CD4-positive, alpha-beta T cell (primary cell): ENCODE results near the gene TRPV6. TPM values are rescaled to one million over a fixed set of nuclear protein-coding genes. Genes with fewer than 3 reads are reported as not detected.

Experiments used
- ATAC-seq: fragments of 200-7000 bp; cut with Tn5 transposase; one replicate; pipeline ENCODE4 v1.10.0; 2022; ENCODE audit warnings: mild to moderate bottlenecking; ENCODE audit not compliant: poor library complexity
- CTCF ChIA-PET: fragments of 350-600 bp; sonication (Branson Sonifier 250); formaldehyde crosslinking; loops from one replicate; lab custom pipeline; 2021; ENCODE audit warnings: antibody characterized with exemption, inconsistent platforms; lab: Charles Lee
- POLR2A ChIA-PET: fragments of 350-600 bp; sonication (Branson Sonifier 250); formaldehyde crosslinking; loops from one replicate; lab custom pipeline; 2021; ENCODE audit warnings: antibody characterized with exemption, inconsistent platforms; lab: Charles Lee
- DNase-seq, 14 experiments: peaks; one replicate each; pipeline ENCODE4 v3.0.0-alpha.2; 2013 to 2020; ENCODE audit warnings: mixed read lengths in 2 of 14
- H3K27ac ChIP-seq, 2 donors: one replicate each; pipeline versions ENCODE4 v1.5.1 to v1.7.0; 2013; ENCODE audit warnings: low read length in 2 of 2, low read depth in 1 of 2, mild to moderate bottlenecking in 1 of 2
- H3K27me3 ChIP-seq, 2 experiments: 1 replicate in 1 of 2; 2 replicates in 1 of 2; pipeline versions ENCODE4 v1.6.1 to v1.7.0; 2013; ENCODE audit warnings: low read length in 2 of 2, control low read depth in 1 of 2, mild to moderate bottlenecking in 1 of 2, moderate library complexity in 1 of 2; ENCODE audit not compliant: insufficient read depth in 2 of 2, control insufficient read depth in 1 of 2
- H3K36me3 ChIP-seq: one replicate; pipeline ENCODE4 v1.6.1; 2013; ENCODE audit warnings: low read length, control low read depth; ENCODE audit not compliant: insufficient read depth
- H3K4me1 ChIP-seq: one replicate; pipeline ENCODE4 v1.6.1; 2013; ENCODE audit warnings: low read length, control low read depth; ENCODE audit not compliant: insufficient read depth
- H3K4me3 ChIP-seq: one replicate; pipeline ENCODE4 v1.5.1; 2013; ENCODE audit warnings: mild to moderate bottlenecking, low read length, moderate library complexity
- H3K9me3 ChIP-seq, 2 experiments: 1 replicate in 1 of 2; 2 replicates in 1 of 2; pipeline versions ENCODE4 v1.6.1 to v1.7.0; 2013; ENCODE audit warnings: low read length in 2 of 2, mild to moderate bottlenecking in 2 of 2, control low read depth in 1 of 2, moderate library complexity in 1 of 2; ENCODE audit not compliant: control insufficient read depth in 1 of 2, insufficient read depth in 1 of 2
- H3K27ac Mint-ChIP-seq: one replicate; pipeline ENCODE4 v1.8.0; 2020; ENCODE audit warnings: mixed read lengths
- H3K27me3 Mint-ChIP-seq: one replicate; pipeline ENCODE4 v1.8.0; 2021; ENCODE audit warnings: mixed read lengths
- H3K36me3 Mint-ChIP-seq: one replicate; pipeline ENCODE4 v1.8.0; 2021; ENCODE audit warnings: low read depth, mixed read lengths
- H3K4me1 Mint-ChIP-seq: one replicate; pipeline ENCODE4 v1.8.0; 2021; ENCODE audit warnings: low read depth, mixed read lengths
- H3K4me3 Mint-ChIP-seq: one replicate; pipeline ENCODE4 v1.8.0; 2020; ENCODE audit warnings: mild to moderate bottlenecking, mixed read lengths
- H3K9me3 Mint-ChIP-seq: one replicate; pipeline ENCODE4 v1.8.0; 2020; ENCODE audit warnings: mixed read lengths
- CTCF ChIP-seq: fragments of 200-600 bp; IDR thresholded peaks from one replicate; pipeline ENCODE4 v1.8.0; 2022; ENCODE audit warnings: antibody characterized with exemption, mild to moderate bottlenecking
- intact Hi-C, 2 experiments: fragments of 100-400 bp; cut with DNase I in 1 of 2; cut with micrococcal nuclease in 1 of 2; formaldehyde crosslinking; loops; one replicate each; pipeline versions ENCODE4 v1.15.1 to v1.9.0; 2023 to 2025; cut with DNase I, micrococcal nuclease
- total RNA-seq, 174 experiments: library from RNA in 2 of 174; stranded (reverse) in 2 of 174; gene quantifications; one replicate each; pipeline ENCODE4 v1.2.3 and lab custom pipeline; 2021 to 2026

Gene TRPV6
- total RNA-seq, 2 experiments from 2014 or later, result not detected

- no peaks in the 10 kb centered on the region for H3K4me1 Mint-ChIP-seq
- ATAC-seq (no peak), DNase-seq (no peak)
- H3K36me3 Mint-ChIP-seq, result no peaks in the 10 kb centered on the region
- intact Hi-C loops, result loop anchor here in 1 of 2 experiments (10.0 kb wide), 1 partner anchor 325 kb away; no protein-coding TSS in a partner anchor
- Histone ChIP-seq H3K27ac (no peak overlapping the region), H3K9me3 (no peaks in the 10 kb centered on the region), H3K4me3 (no peak overlapping the region), H3K36me3 (no peaks in the 10 kb centered on the region), H3K4me1 (no peaks in the 10 kb centered on the region), H3K27me3 (no peaks in the 10 kb centered on the region)
- H3K4me3 Mint-ChIP-seq, result no peak overlapping the region
- H3K27ac Mint-ChIP-seq, result no peak overlapping the region
- H3K27me3 Mint-ChIP-seq, result no peaks in the 10 kb centered on the region
- H3K9me3 Mint-ChIP-seq, result no peaks in the 10 kb centered on the region
- no peak for TF ChIP-seq CTCF
- ChIA-PET CTCF (no interaction called here), POLR2A (no interaction called here)
These were observed 4.3 kb upstream of the TRPV6 start for GRCh38 chr7:142889816-142890215.

DNA sequence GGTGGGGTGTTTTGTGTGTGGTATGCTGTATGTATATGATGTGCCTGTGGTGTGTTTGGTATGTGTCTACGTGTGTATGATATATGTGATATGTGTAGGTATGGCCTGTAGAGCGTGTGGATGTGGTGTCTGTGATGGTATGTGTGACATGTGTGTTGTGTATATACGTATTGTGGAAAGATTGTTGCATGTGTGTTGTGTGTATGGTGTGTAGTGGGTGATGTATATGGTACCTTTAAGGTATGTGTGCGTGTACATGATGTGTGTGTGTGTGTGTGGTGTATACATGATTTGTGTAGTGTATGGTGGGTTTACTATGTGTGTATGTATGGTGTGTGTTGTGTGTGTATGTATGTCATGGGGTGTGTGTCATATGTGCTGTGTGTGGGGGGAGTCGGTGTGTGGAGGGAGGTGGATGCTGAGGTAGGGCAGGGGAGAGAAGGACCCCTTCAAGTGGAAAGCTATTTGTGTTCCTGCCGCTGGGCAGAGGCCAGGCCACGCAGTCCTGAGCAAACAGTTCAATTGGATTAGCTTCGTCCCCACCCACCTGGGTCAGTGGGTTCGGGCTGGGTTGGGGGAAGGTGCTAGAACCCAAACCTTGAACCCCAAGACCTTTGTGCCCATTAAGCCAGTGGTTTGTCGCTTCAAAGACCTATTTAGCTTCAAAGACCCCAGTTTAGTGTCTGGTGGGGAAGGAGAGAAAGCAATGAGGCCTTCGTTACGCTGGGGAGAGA, 1.9 kb upstream of the TRPV6 start:
- Mint-ChIP-seq H3K4me3 (no peak overlapping the region), H3K36me3 (no peaks in the 10 kb centered on the region), H3K27ac (no peak overlapping the region), H3K27me3 (no peaks in the 10 kb centered on the region), H3K4me1 (no peaks in the 10 kb centered on the region), H3K9me3 (no peaks in the 10 kb centered on the region)
- no peaks in the 10 kb centered on the region for H3K4me1 ChIP-seq
- CTCF ChIA-PET, result no interaction called here
- H3K9me3 ChIP-seq, result no peaks in the 10 kb centered on the region
- intact Hi-C loops, result loop anchor here in 1 of 2 experiments (10.0 kb wide), 1 partner anchor 327 kb away; no protein-coding TSS in a partner anchor
- no peak overlapping the region for H3K27ac ChIP-seq
- H3K36me3 ChIP-seq, result no peaks in the 10 kb centered on the region
- POLR2A ChIA-PET, result no interaction called here
- DNase-seq, result no peak
- ATAC-seq, result no peak
- no peaks in the 10 kb centered on the region for H3K27me3 ChIP-seq
- no peak overlapping the region for H3K4me3 ChIP-seq
- TF ChIP-seq CTCF, result no peak

GRCh38 chr7:142886866-142887265, 1.3 kb upstream of the TRPV6 start:
- H3K27ac Mint-ChIP-seq, result no peak overlapping the region
- Histone ChIP-seq H3K27me3 (no peaks in the 10 kb centered on the region), H3K9me3 (no peaks in the 10 kb centered on the region), H3K27ac (no peak overlapping the region), H3K4me1 (no peaks in the 10 kb centered on the region), H3K36me3 (no peaks in the 10 kb centered on the region), H3K4me3 (no peak overlapping the region)
- TF ChIP-seq CTCF, result no peak
- H3K36me3 Mint-ChIP-seq, result no peaks in the 10 kb centered on the region
- no peaks in the 10 kb centered on the region for H3K27me3 Mint-ChIP-seq
- POLR2A ChIA-PET, result no interaction called here
- CTCF ChIA-PET, result no interaction called here
- H3K4me3 Mint-ChIP-seq, result no peak overlapping the region
- ATAC-seq (no peak), DNase-seq (no peak)
- H3K9me3 Mint-ChIP-seq, result no peaks in the 10 kb centered on the region
- no peaks in the 10 kb centered on the region for H3K4me1 Mint-ChIP-seq
- intact Hi-C loops, result loop anchor here in 1 of 2 experiments (10.0 kb wide), 1 partner anchor 328 kb away; no protein-coding TSS in a partner anchor
